GM23248 (cell line): ENCODE measurements around the gene BICC1.

Experiments used
- EZH2 ChIP-seq: fragments of 200-600 bp; sonication (generic); IDR thresholded peaks from 2 replicates; pipeline ENCODE4 v1.6.1; 2018; ENCODE audit warnings: antibody characterized with exemption, mild to moderate bottlenecking; ENCODE audit not compliant: insufficient read depth, poor library complexity, severe bottlenecking
- EZH2phosphoT487 ChIP-seq: fragments of 200-600 bp; sonication (generic); IDR thresholded peaks from 2 replicates; pipeline ENCODE4 v1.6.1; 2018; ENCODE audit warnings: antibody characterized with exemption, moderate library complexity, mild to moderate bottlenecking, low read depth; ENCODE audit not compliant: insufficient read depth

GRCh38 chr10:58642283-58642682 is 129.6 kb downstream of the BICC1 start:
- no peak for TF ChIP-seq EZH2
- no peak for TF ChIP-seq EZH2phosphoT487
